Panc1 (cell line): ENCODE results near the gene THBS2. TPM values are rescaled to one million over a fixed set of nuclear protein-coding genes. Genes with fewer than 3 reads are reported as not detected.
A peak's percentile ranks its signal among the peaks of the same experiment; 100 is the strongest.

Experiments
- ATAC-seq: fragments of 200-7000 bp; cut with Tn5 transposase; 2 replicates; pipeline ENCODE4 v1.9.1; 2020; ENCODE audit warnings: mild to moderate bottlenecking, moderate library complexity
- BruUV-seq: library from RNA; stranded (reverse); fragments of 400-500 nt; replicated peaks from 2 replicates; lab custom pipeline; 2021; lab: Mats Ljungman, UMichigan
- CTCF ChIA-PET: fragments of 300-600 bp; sonication (Branson Sonifier 250); formaldehyde crosslinking; loops from one replicate; lab custom pipeline; 2022; ENCODE audit warnings: antibody characterized with exemption; lab: Charles Lee
- POLR2A ChIA-PET: fragments of 300-600 bp; sonication (Branson Sonifier 250); formaldehyde crosslinking; loops from one replicate; lab custom pipeline; 2022; ENCODE audit warnings: antibody characterized with exemption; lab: Charles Lee
- DNase-seq: peaks from one replicate; pipeline ENCODE4 v3.0.0-alpha.2; 2010; ENCODE audit warnings: low read depth, low spot score
- H3K27ac ChIP-seq: 2 replicates; pipeline ENCODE4 v1.5.1; 2011; ENCODE audit warnings: mild to moderate bottlenecking, low read length, inconsistent platforms
- H3K27me3 ChIP-seq: fragments of 200-500 bp; sonication (Bioruptor generic); 2 replicates; pipeline ENCODE4 v1.6.0; 2014; ENCODE audit warnings: low read length, inconsistent platforms; ENCODE audit not compliant: control insufficient read depth, insufficient read depth
- H3K36me3 ChIP-seq: fragments of 200-500 bp; sonication (Bioruptor generic); 2 replicates; pipeline ENCODE4 v1.5.1; 2014; ENCODE audit warnings: inconsistent platforms, mild to moderate bottlenecking, low read length, moderate library complexity; ENCODE audit not compliant: control insufficient read depth, insufficient read depth
- H3K4me1 ChIP-seq: 2 replicates; pipeline ENCODE4 v1.5.1; 2011; ENCODE audit warnings: inconsistent platforms, mild to moderate bottlenecking, low read length, moderate library complexity; ENCODE audit not compliant: control insufficient read depth, insufficient read depth
- H3K4me3 ChIP-seq, 2 experiments: 2 replicates each; pipeline ENCODE4 v1.5.1; 2011 to 2012; ENCODE audit warnings: low read depth in 2 of 2, low read length in 2 of 2, mild to moderate bottlenecking in 2 of 2, inconsistent platforms in 1 of 2, moderate library complexity in 1 of 2
- H3K9me3 ChIP-seq: fragments of 200-500 bp; sonication (Bioruptor generic); 2 replicates; pipeline ENCODE4 v1.5.1; 2014; ENCODE audit warnings: low read depth, mild to moderate bottlenecking, inconsistent platforms, low read length, moderate library complexity; ENCODE audit not compliant: control insufficient read depth, insufficient read depth
- CTCF ChIP-seq: fragments of 450-650 bp; IDR thresholded peaks from 2 replicates; pipeline ENCODE4 v1.5.1; 2017; ENCODE audit warnings: mild to moderate bottlenecking
- POLR2AphosphoS5 ChIP-seq: IDR thresholded peaks from 2 replicates; pipeline ENCODE4 v1.6.1; 2012; ENCODE audit warnings: mild to moderate bottlenecking, low read depth, low read length, moderate library complexity
- SIN3A ChIP-seq: IDR thresholded peaks from 2 replicates; pipeline ENCODE4 v1.6.1; 2012; ENCODE audit warnings: low read depth, mild to moderate bottlenecking, low read length, moderate library complexity, borderline replicate concordance; ENCODE audit not compliant: insufficient read depth
- TCF7L2 ChIP-seq: IDR thresholded peaks from 2 replicates; pipeline ENCODE4 v1.6.1; 2011; ENCODE audit warnings: mild to moderate bottlenecking, low read depth, low read length, inconsistent platforms
- in situ Hi-C: cut with HindIII; loops from 2 replicates; pipeline ENCODE4 v1.10.0; 2016; ENCODE audit warnings: low sequenced_read_pairs, low pct_unique_long_range_greater_than_20kb
- intact Hi-C: fragments of 100-400 bp; cut with micrococcal nuclease; formaldehyde crosslinking; loops from one replicate; pipeline ENCODE4 v1.10.0; 2022; ENCODE audit not compliant: unreplicated experiment
- total RNA-seq: library from RNA; stranded (reverse); gene quantifications from one replicate; pipeline ENCODE4 v1.2.1, GENCODE V29; 2021; ENCODE audit not compliant: unreplicated experiment
- TF ChIP-seq, protein P1 (sequence below), 2 experiments: IDR thresholded peaks; 2 replicates each; pipeline ENCODE4 v1.6.1; 2011 to 2012; ENCODE audit warnings: low read depth in 2 of 2, control low read depth in 1 of 2, low read length in 1 of 2, mild to moderate bottlenecking in 1 of 2, moderate library complexity in 1 of 2; ENCODE audit not compliant: insufficient read depth in 1 of 2

THBS2 gene
- total RNA-seq, 1 experiment from 2014 or later = 0.05 TPM

- in situ Hi-C loops (no loop called here), intact Hi-C loops (no loop called here)
- no peaks in the 10 kb centered on the region for H3K27me3 ChIP-seq
- no TSS peak for BruUV-seq
- DNase-seq (peak; percentile 62), ATAC-seq (peak; percentile 100)
- ChIA-PET CTCF (interaction anchor here (0.5 to 0.7 kb wide), 3 partner anchors 99 to 331 kb away, joined by 3 to 15 read pairs (median 13); no protein-coding TSS in a partner anchor), POLR2A (interaction anchor here (0.7 kb wide), 2 partner anchors 18 to 141 kb away, joined by 9 to 17 read pairs; no protein-coding TSS in a partner anchor)
- H3K9me3 ChIP-seq = no peaks in the 10 kb centered on the region
- peaks cover 6% of the 10 kb centered on the region; the same call in 1 of the 2 replicates for H3K4me1 ChIP-seq
- TF ChIP-seq CTCF (peak; percentile 81), TCF7L2 (peak; percentile 63; the same call in 1 of the 2 replicates), POLR2AphosphoS5 (peak; percentile 65; the same call in 1 of the 2 replicates), SIN3A (no peak)
- TF ChIP-seq, protein P1, sequence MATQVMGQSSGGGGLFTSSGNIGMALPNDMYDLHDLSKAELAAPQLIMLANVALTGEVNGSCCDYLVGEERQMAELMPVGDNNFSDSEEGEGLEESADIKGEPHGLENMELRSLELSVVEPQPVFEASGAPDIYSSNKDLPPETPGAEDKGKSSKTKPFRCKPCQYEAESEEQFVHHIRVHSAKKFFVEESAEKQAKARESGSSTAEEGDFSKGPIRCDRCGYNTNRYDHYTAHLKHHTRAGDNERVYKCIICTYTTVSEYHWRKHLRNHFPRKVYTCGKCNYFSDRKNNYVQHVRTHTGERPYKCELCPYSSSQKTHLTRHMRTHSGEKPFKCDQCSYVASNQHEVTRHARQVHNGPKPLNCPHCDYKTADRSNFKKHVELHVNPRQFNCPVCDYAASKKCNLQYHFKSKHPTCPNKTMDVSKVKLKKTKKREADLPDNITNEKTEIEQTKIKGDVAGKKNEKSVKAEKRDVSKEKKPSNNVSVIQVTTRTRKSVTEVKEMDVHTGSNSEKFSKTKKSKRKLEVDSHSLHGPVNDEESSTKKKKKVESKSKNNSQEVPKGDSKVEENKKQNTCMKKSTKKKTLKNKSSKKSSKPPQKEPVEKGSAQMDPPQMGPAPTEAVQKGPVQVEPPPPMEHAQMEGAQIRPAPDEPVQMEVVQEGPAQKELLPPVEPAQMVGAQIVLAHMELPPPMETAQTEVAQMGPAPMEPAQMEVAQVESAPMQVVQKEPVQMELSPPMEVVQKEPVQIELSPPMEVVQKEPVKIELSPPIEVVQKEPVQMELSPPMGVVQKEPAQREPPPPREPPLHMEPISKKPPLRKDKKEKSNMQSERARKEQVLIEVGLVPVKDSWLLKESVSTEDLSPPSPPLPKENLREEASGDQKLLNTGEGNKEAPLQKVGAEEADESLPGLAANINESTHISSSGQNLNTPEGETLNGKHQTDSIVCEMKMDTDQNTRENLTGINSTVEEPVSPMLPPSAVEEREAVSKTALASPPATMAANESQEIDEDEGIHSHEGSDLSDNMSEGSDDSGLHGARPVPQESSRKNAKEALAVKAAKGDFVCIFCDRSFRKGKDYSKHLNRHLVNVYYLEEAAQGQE (IDR thresholded peaks at IDR 0.05; ENCODE audit: insufficient read depth in 1 of 2, low read depth in 2 of 2, low read length in 1 of 2) = 0 out of 4 replicates have a peak, but pooled peaks of 1 of the 2 experiments have one; percentile 17
- H3K4me3 ChIP-seq = peak overlapping the region; percentile 45 to 60
- H3K36me3 ChIP-seq = no peaks in the 10 kb centered on the region
- H3K27ac ChIP-seq = peak overlapping the region; percentile 89
These were observed 40.5 kb downstream of the THBS2 start for GRCh38 chr6:169212897-169213813.

GRCh38 chr6:169212436-169212835 is 41.2 kb downstream of the THBS2 start:
- H3K4me3 ChIP-seq = peak overlapping the region in 1 of 2 experiments; percentile 45; a peak in 3 of 4 replicates

More at GRCh38 chr6:169212436-169212835, 41.2 kb downstream of the THBS2 start:
- intact Hi-C loops = no loop called here
- Histone ChIP-seq H3K4me1 (peaks cover 6% of the 10 kb centered on the region; the same call in 1 of the 2 replicates), H3K27me3 (no peaks in the 10 kb centered on the region), H3K27ac (peak overlapping the region; percentile 58; the same call in 1 of the 2 replicates), H3K36me3 (no peaks in the 10 kb centered on the region), H3K9me3 (peaks cover 2% of the 10 kb centered on the region; the same call in 1 of the 2 replicates)
- CTCF ChIA-PET = interaction anchor here (0.5 to 0.7 kb wide), 2 partner anchors 98 to 253 kb away, joined by 3 to 13 read pairs; no protein-coding TSS in a partner anchor
- BruUV-seq = no TSS peak
- POLR2A ChIA-PET = interaction anchor here (0.7 kb wide), 2 partner anchors 17 to 141 kb away, joined by 9 to 17 read pairs; no protein-coding TSS in a partner anchor
- no peak for ATAC-seq
- DNase-seq = no peak
- TF ChIP-seq TCF7L2 (no peak), SIN3A (no peak), CTCF (no peak), POLR2AphosphoS5 (no peak)
- TF ChIP-seq, protein P1 (IDR thresholded peaks at IDR 0.05; ENCODE audit: insufficient read depth in 1 of 2, low read depth in 2 of 2, low read length in 1 of 2) = no peak
- in situ Hi-C loops = no loop called here
